Measurements from ENCODE around the gene PLA2G7. TPM values are rescaled to one million over a fixed set of nuclear protein-coding genes. Genes with fewer than 3 reads are reported as not detected.

Gene PLA2G7
- total and polyA plus RNA-seq, 2 of the 4 experiments (the other 2 are of a cell fraction): not detected

DNA sequence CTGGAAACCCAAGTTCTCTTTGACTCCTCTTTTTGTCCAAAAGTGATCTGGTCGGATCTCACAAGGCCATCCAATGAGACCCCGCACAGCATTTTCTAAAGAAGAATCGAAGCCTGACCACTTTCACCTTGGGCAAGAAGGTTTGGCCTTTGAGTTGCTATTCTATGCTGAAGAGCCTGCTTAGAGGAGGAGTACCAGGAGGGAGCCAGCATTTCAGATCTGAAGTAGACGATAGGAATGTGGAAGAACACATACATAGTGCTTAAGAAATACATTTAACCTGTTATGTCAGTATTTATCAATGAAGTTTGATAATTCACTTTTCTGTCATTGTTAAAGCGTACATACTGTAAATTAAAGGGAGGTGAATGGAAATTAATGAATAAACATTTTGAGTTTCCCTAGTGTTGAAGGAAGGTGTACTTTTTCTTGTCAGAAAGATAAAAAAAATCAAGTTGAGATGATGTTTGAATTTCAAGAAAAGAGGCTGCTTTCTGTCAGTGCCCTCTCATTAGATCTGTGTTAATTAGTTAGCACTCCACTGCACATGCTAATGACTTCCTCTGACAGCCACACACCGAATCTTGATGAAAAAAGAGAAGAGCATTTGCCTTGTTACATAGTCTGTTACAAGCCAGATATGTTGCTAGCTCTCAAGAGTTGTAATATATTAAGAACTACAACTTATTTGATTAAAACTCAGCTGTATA, 58.4 kb downstream of the PLA2G7 start:
- dilution Hi-C loops (cut with HindIII; ENCODE audit: low sequenced_read_pairs, unreplicated experiment): no loop called here
- no peaks in the 10 kb centered on the region for H3K79me1 ChIP-seq (ENCODE audit: low read depth in 1 of 2, low read length in 2 of 2)
- H2AFZ ChIP-seq (replicated peaks; ENCODE audit: low read length, poor library complexity): no peak overlapping the region
- H3K27ac ChIP-seq (ENCODE audit: insufficient read depth, low read length): no peak overlapping the region
- intact Hi-C loops (cut with micrococcal nuclease): no loop called here
- H2AK9ac ChIP-seq (replicated peaks; ENCODE audit: low read depth, low read length, poor library complexity): no peak overlapping the region
- H2BK20ac ChIP-seq (ENCODE audit: low read depth, low read length): no peak overlapping the region
- H3K23ac ChIP-seq (ENCODE audit: low read depth, low read length): no peak overlapping the region
- TF ChIP-seq CHD1 (IDR thresholded peaks at IDR 0.05; ENCODE audit: low read depth, low read length) (no peak), BHLHE40 (IDR thresholded peaks at IDR 0.05; ENCODE audit: low read depth, low read length) (no peak), MAZ (IDR thresholded peaks at IDR 0.05; ENCODE audit: borderline replicate concordance, low read depth, low read length) (no peak), SMC3 (IDR thresholded peaks at IDR 0.05; ENCODE audit: low read depth, low read length) (no peak), POLR2A (IDR thresholded peaks at IDR 0.05; ENCODE audit: low read depth, low read length) (no peak), RCOR1 (IDR thresholded peaks at IDR 0.05; ENCODE audit: insufficient replicate concordance, low read length) (no peak), CEBPB (IDR thresholded peaks at IDR 0.05; ENCODE audit: low read depth, low read length) (no peak), NFE2L2 (IDR thresholded peaks at IDR 0.05; ENCODE audit: low read depth, low read length) (no peak), RAD21 (IDR thresholded peaks at IDR 0.05; ENCODE audit: low read length) (no peak), RFX5 (IDR thresholded peaks at IDR 0.05; ENCODE audit: low read depth, low read length) (no peak), MAFK (IDR thresholded peaks at IDR 0.05; ENCODE audit: low read depth, low read length) (no peak), MXI1 (IDR thresholded peaks at IDR 0.05; ENCODE audit: borderline replicate concordance, low read depth, low read length) (no peak), FOS (IDR thresholded peaks at IDR 0.05; ENCODE audit: low read depth, low read length) (no peak)
- TF ChIP-seq, protein P1, sequence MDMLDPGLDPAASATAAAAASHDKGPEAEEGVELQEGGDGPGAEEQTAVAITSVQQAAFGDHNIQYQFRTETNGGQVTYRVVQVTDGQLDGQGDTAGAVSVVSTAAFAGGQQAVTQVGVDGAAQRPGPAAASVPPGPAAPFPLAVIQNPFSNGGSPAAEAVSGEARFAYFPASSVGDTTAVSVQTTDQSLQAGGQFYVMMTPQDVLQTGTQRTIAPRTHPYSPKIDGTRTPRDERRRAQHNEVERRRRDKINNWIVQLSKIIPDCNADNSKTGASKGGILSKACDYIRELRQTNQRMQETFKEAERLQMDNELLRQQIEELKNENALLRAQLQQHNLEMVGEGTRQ (IDR thresholded peaks at IDR 0.05; ENCODE audit: low read depth, low read length): no peak
- TF ChIP-seq, protein P2, sequence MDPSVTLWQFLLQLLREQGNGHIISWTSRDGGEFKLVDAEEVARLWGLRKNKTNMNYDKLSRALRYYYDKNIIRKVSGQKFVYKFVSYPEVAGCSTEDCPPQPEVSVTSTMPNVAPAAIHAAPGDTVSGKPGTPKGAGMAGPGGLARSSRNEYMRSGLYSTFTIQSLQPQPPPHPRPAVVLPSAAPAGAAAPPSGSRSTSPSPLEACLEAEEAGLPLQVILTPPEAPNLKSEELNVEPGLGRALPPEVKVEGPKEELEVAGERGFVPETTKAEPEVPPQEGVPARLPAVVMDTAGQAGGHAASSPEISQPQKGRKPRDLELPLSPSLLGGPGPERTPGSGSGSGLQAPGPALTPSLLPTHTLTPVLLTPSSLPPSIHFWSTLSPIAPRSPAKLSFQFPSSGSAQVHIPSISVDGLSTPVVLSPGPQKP (IDR thresholded peaks at IDR 0.05; ENCODE audit: borderline replicate concordance, low read depth, low read length): no peak
- TF ChIP-seq, protein P3, sequence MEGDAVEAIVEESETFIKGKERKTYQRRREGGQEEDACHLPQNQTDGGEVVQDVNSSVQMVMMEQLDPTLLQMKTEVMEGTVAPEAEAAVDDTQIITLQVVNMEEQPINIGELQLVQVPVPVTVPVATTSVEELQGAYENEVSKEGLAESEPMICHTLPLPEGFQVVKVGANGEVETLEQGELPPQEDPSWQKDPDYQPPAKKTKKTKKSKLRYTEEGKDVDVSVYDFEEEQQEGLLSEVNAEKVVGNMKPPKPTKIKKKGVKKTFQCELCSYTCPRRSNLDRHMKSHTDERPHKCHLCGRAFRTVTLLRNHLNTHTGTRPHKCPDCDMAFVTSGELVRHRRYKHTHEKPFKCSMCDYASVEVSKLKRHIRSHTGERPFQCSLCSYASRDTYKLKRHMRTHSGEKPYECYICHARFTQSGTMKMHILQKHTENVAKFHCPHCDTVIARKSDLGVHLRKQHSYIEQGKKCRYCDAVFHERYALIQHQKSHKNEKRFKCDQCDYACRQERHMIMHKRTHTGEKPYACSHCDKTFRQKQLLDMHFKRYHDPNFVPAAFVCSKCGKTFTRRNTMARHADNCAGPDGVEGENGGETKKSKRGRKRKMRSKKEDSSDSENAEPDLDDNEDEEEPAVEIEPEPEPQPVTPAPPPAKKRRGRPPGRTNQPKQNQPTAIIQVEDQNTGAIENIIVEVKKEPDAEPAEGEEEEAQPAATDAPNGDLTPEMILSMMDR (conservative IDR thresholded peaks at IDR 0.05; ENCODE audit: low read depth, low read length): no peak
- ChIA-PET CTCF (interaction anchor here (1.6 kb wide), 1 partner anchor 13 kb away, joined by 6 read pairs; no protein-coding TSS in a partner anchor), POLR2A (ENCODE audit: unreplicated experiment) (no interaction called here)
- H3K4me2 ChIP-seq (ENCODE audit: low read depth, low read length): no peak overlapping the region
- no peak overlapping the region for H3K9ac ChIP-seq (ENCODE audit: low read depth, low read length)
- no peak overlapping the region for H2BK5ac ChIP-seq (ENCODE audit: low read depth, low read length, poor library complexity, severe bottlenecking)
- no peak overlapping the region for H2BK15ac ChIP-seq (ENCODE audit: low read depth, low read length)
- DNase-seq (no peak), ATAC-seq (ENCODE audit: low read depth) (no peak)
- BruUV-seq (replicated peaks): no TSS peak
- no peaks in the 10 kb centered on the region for H3K36me3 ChIP-seq (ENCODE audit: control insufficient read depth, insufficient read depth, low read length)
- WGBS, 2 experiments (ENCODE audit: extremely low coverage in 2 of 2, insufficient read length in 1 of 2): 78% methylated on average over 3 of the region's 6 CpGs; no CpG with 5 or more reads in 1 of the 2 experiments
- H3K9me3 ChIP-seq (ENCODE audit: control insufficient read depth, insufficient read depth, low read length): no peaks in the 10 kb centered on the region
- H3K4ac ChIP-seq (ENCODE audit: low read depth, low read length): no peak overlapping the region
- in situ Hi-C loops (cut with MboI; ENCODE audit: low sequenced_read_pairs): no loop called here
- H2AK5ac ChIP-seq (ENCODE audit: low read depth, low read length): no peak overlapping the region
- no peak overlapping the region for H4K91ac ChIP-seq (ENCODE audit: insufficient read depth, low read depth, low read length)
- H3K4me1 ChIP-seq (ENCODE audit: control insufficient read depth, insufficient read depth, low read length): no peaks in the 10 kb centered on the region
- H4K20me1 ChIP-seq (ENCODE audit: insufficient read depth, low read length): no peaks in the 10 kb centered on the region
- H4K8ac ChIP-seq (ENCODE audit: low read depth in 2 of 2, low read length in 2 of 2): no peak overlapping the region
- no peak overlapping the region for H3K4me3 ChIP-seq (ENCODE audit: insufficient read depth, low read depth, low read length)
- no peaks in the 10 kb centered on the region for H3K27me3 ChIP-seq (ENCODE audit: control insufficient read depth, insufficient read depth, low read length)
- no peak overlapping the region for H2BK120ac ChIP-seq (ENCODE audit: low read depth, low read length)
- H3K18ac ChIP-seq (ENCODE audit: low read depth, low read length): no peak overlapping the region
- no peaks in the 10 kb centered on the region for H3K9me1 ChIP-seq (ENCODE audit: insufficient read depth, low read length)
- no peak overlapping the region for H3K56ac ChIP-seq (ENCODE audit: extremely low read depth, insufficient read depth, low read length)
- H4K5ac ChIP-seq (ENCODE audit: low read depth, low read length): no peak overlapping the region
- no peak overlapping the region for H3K14ac ChIP-seq (replicated peaks; ENCODE audit: low read depth, low read length)

Measured in IMR-90 (cell line).